Stimulated activated CD8-positive, alpha-beta memory T cell treated with anti-CD3 and anti-CD28 coated beads, Interleukin-12 subunit alpha, Interleukin-12 subunit beta, amount 100 ng/mL, for 1 hour (primary cell): ENCODE data around the gene LEFTY1.
A peak's percentile ranks its signal among the peaks of the same experiment; 100 is the strongest.
"Not testable (repeated sequence)": the region's sequence is repeated elsewhere in the genome, so short reads cannot be mapped to it uniquely, and the experiment has no call there.

Experiments used
- DNase-seq: peaks from one replicate; pipeline ENCODE4 v3.0.0-alpha.2; 2020; ENCODE audit warnings: low read depth

The LEFTY1 gene

DNA sequence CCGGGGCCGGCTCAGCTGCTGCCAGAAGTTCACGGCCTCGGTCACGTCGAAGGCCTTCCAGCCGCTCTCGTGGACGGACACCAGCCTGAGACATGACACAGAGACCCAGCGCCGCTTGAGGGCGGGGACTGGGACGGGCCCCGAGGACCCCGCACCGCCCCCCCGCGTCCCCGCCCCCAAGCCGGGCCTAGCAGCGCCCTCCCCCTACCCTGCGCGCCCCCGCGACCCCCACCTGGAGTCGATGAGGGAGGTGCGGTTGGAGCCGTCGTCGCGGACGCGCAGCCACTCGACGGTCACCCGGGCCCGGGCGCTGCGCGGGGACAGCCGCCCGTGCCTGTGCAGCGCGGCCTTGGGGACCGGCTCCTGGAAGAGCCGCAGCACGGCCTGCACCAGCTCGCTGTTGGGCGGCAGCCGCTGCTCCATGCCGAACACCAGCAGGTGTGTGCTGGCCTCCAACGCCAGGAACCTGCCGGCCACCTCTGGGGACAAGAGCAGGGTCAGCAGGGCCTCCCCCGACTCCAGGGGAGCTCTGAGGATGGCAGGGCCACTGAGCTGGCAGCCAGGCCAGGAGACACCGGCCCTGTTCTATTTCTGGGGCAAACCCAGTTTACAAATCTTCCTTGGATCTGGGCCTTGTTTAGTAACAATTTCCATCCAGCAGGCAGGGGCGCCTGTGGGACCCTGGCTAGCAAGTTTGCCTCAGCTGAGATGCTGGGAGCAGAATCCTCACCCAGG is 1.2 kb downstream of the LEFTY1 start:
- not testable (repeated sequence) for DNase-seq

GRCh38 chr1:225887030-225887314 is 2.0 kb downstream of the LEFTY1 start:
- no peak for DNase-seq

- no peak for DNase-seq
These were observed 2.6 kb downstream of the LEFTY1 start for GRCh38 chr1:225886159-225887029.

GRCh38 chr1:225885336-225885735 is 3.6 kb downstream of the LEFTY1 start:
- DNase-seq = no peak

DNA sequence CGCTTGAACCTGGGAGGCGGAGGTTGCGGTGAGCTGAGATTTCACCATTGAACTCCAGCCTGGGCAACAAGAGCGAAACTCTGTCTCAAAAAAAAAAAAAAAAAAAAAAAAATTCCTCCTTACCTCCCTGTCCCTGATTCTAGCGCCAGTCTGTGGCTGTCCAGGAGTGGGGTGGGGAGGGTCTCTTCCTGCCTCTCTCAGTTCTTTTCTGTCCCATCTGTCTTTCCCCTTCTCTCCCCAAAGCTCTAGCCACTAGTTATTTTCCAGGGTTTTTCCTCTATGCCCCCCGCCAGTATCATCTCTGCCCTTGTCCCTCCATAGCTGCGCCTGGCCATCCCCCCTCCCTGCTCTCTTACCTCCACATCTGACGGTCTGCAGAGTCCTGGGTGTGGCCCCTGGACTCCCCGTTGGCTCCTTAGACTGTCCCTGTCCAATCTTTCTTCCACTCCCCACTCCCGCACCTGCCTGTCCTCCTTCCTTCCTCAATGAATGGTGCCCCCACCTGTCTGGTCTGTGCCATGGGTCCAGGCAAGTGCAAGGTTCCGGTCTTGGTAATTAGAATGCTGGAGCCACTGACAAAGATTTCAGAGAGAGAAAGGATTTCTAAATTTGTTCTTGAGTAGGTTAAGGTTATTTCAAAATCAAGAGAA is 5.2 kb downstream of the LEFTY1 start:
- no peak for DNase-seq

GRCh38 chr1:225882694-225883615 is 6.0 kb downstream of the LEFTY1 start:
- no peak for DNase-seq

- DNase-seq = peak; percentile 86
These were observed 6.8 kb downstream of the LEFTY1 start, which contains the start of gene TMEM63A for GRCh38 chr1:225881959-225882693. Gene TMEM63A, minus strand, starts transcription at chr1:225882380. Its CDS starts 4,800 bp downstream, at chr1:225877580.

DNA sequence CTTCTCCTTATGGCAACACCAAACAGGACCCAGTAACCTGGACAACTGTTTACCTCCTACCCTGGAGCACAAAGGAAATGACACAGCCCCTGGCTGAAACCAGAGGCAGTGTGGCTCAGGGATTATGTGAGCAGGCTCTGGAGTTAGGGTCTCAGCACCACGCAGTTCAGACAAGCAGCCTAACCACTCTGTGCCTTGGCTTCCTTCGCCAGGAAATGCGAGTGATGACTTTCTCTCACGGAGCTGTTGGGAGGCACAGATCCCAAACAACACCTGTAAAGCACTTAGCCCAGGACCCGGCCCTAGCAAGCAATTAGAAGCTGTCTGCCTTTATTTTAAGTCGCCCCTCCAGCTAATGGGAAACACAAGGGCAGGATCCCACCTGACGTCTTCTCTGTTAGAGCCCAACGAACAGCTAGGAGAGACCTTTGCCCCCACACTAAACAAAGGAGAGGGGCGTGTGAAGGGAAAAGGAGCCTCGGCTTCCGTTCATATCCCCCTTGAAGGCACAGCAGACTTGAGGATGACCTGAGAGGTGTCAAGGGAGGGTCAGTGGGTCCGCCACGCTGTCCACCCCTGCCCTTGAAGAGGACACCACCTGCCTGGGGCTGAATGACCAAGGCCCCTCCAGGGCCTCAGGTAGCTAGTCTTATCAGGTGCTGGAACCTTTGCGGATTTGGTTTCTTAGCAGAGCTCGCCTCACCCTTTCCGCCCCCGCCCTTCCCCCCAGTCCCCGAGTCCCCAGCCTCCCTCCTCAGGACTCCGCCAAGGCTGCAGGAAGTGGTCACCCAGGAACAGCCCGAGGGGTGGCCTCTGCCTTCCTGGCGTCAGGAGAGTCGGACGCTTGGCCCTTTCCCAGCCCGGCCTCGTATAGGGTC is 7.6 kb downstream of the LEFTY1 start:
- no peak for DNase-seq

GRCh38 chr1:225880636-225881035 is 8.3 kb downstream of the LEFTY1 start:
- no peak for DNase-seq

- DNase-seq = no peak
These were observed 8.7 kb downstream of the LEFTY1 start for GRCh38 chr1:225880222-225880588.

DNA sequence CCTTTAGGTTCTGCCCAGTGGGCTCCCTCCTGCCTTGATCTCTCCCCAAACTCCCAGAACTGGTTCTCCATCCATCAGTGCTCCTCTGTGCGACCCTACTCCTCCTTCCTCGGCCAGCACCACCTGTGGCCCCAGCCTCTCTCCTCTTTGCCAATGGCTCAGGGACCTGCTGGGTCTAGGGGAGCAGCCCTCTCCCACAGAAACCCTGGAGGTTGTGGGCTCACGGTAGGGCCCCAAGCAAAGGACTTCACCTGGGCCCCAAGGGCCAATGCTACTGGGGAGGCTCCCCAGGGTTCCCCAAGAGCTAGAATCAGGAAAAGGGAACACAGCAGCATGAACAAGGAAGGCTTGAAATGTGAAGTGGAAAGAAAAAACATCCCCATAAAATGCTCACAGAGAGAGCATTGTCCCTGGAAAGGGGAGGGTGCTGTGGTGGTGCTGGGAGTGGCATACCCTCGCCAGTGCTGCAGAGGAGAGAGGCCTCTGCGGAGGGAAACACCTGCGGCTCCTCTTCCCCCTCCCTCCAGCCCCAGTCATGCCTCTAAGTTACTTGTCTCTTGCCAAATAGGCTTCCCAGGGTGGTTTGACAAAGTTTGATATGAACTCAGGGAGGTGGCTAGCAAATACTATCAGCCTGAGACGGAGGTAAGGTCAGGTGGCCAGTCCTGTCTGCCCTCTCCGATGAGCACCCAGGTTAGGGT is 9.3 kb downstream of the LEFTY1 start:
- DNase-seq = no peak

DNA sequence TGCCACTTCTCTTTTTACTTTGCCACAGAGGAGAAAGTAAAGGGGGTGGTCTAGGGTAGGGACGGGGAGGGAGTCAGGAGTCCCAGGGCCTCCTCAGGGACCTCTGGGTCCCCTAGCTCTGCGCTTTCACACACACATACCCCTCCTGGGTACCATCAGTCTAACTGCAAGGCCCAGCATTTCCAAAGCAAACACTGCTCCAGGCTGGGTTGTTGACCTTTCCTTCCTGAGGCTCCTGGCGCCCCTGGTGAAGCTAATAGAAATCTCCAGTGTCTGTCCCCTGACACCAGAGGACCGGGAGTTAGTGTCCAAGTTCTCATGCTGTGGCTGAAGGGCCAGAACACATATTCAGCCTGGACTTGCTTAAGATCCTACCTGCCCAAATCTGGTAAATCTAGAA is 10.7 kb downstream of the LEFTY1 start:
- no peak for DNase-seq

DNA sequence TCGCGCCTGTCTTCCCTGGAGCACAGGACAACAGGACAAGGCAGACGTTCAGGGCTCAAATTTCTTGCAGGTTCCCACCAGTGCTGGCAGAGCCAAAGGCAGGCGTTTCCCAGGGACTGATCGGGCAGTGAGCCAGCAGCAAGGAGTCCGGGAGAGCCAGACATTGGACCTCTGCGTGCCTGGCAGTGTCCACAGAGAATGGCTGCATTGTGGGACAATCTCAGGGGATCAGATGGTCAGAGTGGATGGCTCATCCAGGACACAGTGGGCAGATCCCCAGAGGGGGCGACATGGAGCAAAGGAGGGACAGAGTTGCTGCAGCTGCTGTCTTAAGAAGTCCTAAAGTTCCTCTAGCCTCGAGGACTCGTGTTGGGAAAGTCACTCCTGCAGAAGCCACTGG is 11.4 kb downstream of the LEFTY1 start:
- DNase-seq = no peak

GRCh38 chr1:225876900-225877510 is 11.9 kb downstream of the LEFTY1 start:
- DNase-seq = no peak

DNA sequence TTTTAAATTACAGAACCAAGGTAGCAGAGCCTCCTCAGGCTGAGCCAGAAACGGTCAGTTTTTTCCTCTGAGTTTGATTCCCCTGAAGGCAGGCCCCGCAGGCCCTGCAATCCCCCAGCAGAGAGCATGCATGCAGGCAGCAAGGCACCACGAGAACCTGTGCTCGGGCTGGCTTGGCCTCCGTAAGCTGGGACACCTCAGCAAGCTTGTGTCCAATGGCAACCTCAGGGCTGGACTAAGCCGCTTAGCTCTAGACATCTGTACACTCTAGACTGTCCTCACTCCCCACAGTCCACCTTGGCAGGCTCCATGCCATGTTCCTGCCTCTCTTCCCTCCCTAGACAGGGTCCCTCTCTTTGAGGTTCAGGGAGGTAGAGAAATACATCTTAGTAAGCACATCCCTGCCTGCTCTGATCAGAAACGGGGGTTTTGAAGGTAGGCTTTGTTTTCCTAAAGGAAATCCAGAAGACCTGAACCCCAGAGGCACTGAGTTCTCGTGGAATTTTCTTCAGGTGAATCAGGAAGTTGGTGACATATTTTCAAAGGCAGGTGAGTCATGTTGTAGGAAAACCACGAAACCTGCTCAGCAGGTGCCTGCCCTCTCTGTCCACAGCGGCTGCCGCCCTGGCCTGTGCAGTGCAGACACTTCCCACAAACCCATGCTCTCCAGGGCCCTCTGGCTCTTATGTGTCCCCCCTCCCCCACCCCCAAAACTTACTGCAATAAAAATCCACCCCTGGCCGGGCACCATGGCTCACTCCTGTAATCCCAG is 13.7 kb downstream of the LEFTY1 start:
- no peak for DNase-seq

- no peak for DNase-seq
These were observed 14.5 kb downstream of the LEFTY1 start for GRCh38 chr1:225874431-225874830.

- DNase-seq = no peak
These were observed 15.6 kb downstream of the LEFTY1 start for GRCh38 chr1:225873281-225873850.

DNA sequence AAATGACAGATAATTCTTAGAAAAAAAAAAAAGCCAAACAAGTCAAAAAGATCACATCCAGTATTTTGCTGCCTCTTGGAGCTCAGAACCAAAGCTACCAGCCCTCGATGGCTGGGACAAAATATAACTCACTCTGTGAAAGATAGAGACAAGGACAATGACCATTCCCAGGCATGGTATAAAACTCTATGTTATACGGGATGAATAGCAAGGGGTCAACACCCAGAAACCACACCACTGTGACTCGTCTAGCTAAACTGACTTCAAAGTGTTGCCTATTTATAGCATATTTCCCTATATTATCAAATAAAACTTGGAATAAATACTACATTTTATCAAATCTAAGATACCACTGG is 16.9 kb downstream of the LEFTY1 start:
- DNase-seq = no peak
